ENCODE data around the gene COL27A1. TPM values are rescaled to one million over a fixed set of nuclear protein-coding genes. Genes with fewer than 3 reads are reported as not detected.

The COL27A1 gene
- total RNA-seq, 1 experiment from 2014 or later, result 21.1 TPM

GRCh38 chr9:114264806-114265550, 109.6 kb downstream of the COL27A1 start:
- DNase-seq (ENCODE audit: low read depth), result no peak

GRCh38 chr9:114266969-114267368, 111.6 kb downstream of the COL27A1 start:
- no peak for DNase-seq (ENCODE audit: low read depth)

GRCh38 chr9:114269023-114269422, 113.7 kb downstream of the COL27A1 start:
- no peak for DNase-seq (ENCODE audit: low read depth)

GRCh38 chr9:114270120-114270975, 115.0 kb downstream of the COL27A1 start:
- no peak for DNase-seq (ENCODE audit: low read depth)

- DNase-seq (ENCODE audit: low read depth), result no peak
These were observed 116.5 kb downstream of the COL27A1 start for GRCh38 chr9:114271556-114272510.

GRCh38 chr9:114272739-114273431, 117.5 kb downstream of the COL27A1 start:
- no peak for DNase-seq (ENCODE audit: low read depth)

- DNase-seq (ENCODE audit: low read depth), result no peak
These were observed 118.1 kb downstream of the COL27A1 start for GRCh38 chr9:114273461-114273881.

- no peak for DNase-seq (ENCODE audit: low read depth)
These were observed 118.9 kb downstream of the COL27A1 start for GRCh38 chr9:114274217-114274616.

- no peak for DNase-seq (ENCODE audit: low read depth)
These were observed 120.1 kb downstream of the COL27A1 start for GRCh38 chr9:114275246-114276004.

- peak; percentile 93 for DNase-seq (ENCODE audit: low read depth)
These were observed 121.8 kb downstream of the COL27A1 start for GRCh38 chr9:114276908-114277821.

- no peak for DNase-seq (ENCODE audit: low read depth)
These were observed 123.0 kb downstream of the COL27A1 start for GRCh38 chr9:114278356-114278755.

- peak; percentile 83 for DNase-seq (ENCODE audit: low read depth)
These were observed 123.7 kb downstream of the COL27A1 start for GRCh38 chr9:114278881-114279570.

GRCh38 chr9:114279693-114280092, 124.4 kb downstream of the COL27A1 start:
- DNase-seq (ENCODE audit: low read depth), result no peak

- DNase-seq (ENCODE audit: low read depth), result no peak
These were observed 125.5 kb downstream of the COL27A1 start for GRCh38 chr9:114280636-114281472.

- DNase-seq (ENCODE audit: low read depth), result no peak
These were observed 126.3 kb downstream of the COL27A1 start for GRCh38 chr9:114281473-114282103.

GRCh38 chr9:114282104-114282485, 126.8 kb downstream of the COL27A1 start:
- DNase-seq (ENCODE audit: low read depth), result no peak

GRCh38 chr9:114282507-114282906, 127.2 kb downstream of the COL27A1 start:
- DNase-seq (ENCODE audit: low read depth), result no peak
